NCI-H2227 (cell line): ENCODE data around the gene SEMA6B.

Source experiments
- DNase-seq: peaks from one replicate; lab custom pipeline; 2025; ENCODE audit not compliant: unreplicated experiment; lab: John Stamatoyannopoulos, UW

SEMA6B gene

GRCh38 chr19:4510435-4511255 lies 48.8 kb downstream of the SEMA6B start:
- no peak for DNase-seq

GRCh38 chr19:4508698-4509097 lies 50.8 kb downstream of the SEMA6B start:
- DNase-seq = no peak

GRCh38 chr19:4507804-4508203 lies 51.7 kb downstream of the SEMA6B start:
- no peak for DNase-seq

GRCh38 chr19:4507150-4507452 lies 52.4 kb downstream of the SEMA6B start:
- no peak for DNase-seq

GRCh38 chr19:4506449-4507149 lies 52.9 kb downstream of the SEMA6B start:
- DNase-seq = no peak

- no peak for DNase-seq
These were observed 53.7 kb downstream of the SEMA6B start for GRCh38 chr19:4505570-4506448.

- DNase-seq = no peak
These were observed 54.5 kb downstream of the SEMA6B start for GRCh38 chr19:4504891-4505569.

- peak; percentile 19 for DNase-seq
These were observed 55.2 kb downstream of the SEMA6B start for GRCh38 chr19:4504297-4504701.

GRCh38 chr19:4503825-4504170 lies 55.7 kb downstream of the SEMA6B start:
- DNase-seq = no peak

- peak; percentile 27 for DNase-seq
These were observed 56.2 kb downstream of the SEMA6B start for GRCh38 chr19:4503132-4503824.

- no peak for DNase-seq
These were observed 57.0 kb downstream of the SEMA6B start for GRCh38 chr19:4502282-4503131.

- no peak for DNase-seq
These were observed 57.8 kb downstream of the SEMA6B start for GRCh38 chr19:4501691-4502090.

- DNase-seq = no peak
These were observed 58.5 kb downstream of the SEMA6B start for GRCh38 chr19:4500841-4501591.

- DNase-seq = no peak
These were observed 59.6 kb downstream of the SEMA6B start for GRCh38 chr19:4499855-4500254.

GRCh38 chr19:4499318-4499717 lies 60.2 kb downstream of the SEMA6B start:
- DNase-seq = no peak

GRCh38 chr19:4498694-4499093 lies 60.8 kb downstream of the SEMA6B start:
- DNase-seq = no peak

GRCh38 chr19:4497770-4498389 lies 61.6 kb downstream of the SEMA6B start:
- DNase-seq = no peak

- no peak for DNase-seq
These were observed 63.2 kb downstream of the SEMA6B start for GRCh38 chr19:4496304-4496703.

- DNase-seq = no peak
These were observed 64.0 kb downstream of the SEMA6B start for GRCh38 chr19:4495471-4495870.
